HL-60 (cell line): ENCODE data around the gene EXOC4.

ENCODE experiments used
- GABPA ChIP-seq: IDR thresholded peaks from 2 replicates; pipeline ENCODE4 v1.6.1; 2012; ENCODE audit warnings: low read depth
- POLR2AphosphoS5 ChIP-seq: IDR thresholded peaks from 2 replicates; pipeline ENCODE4 v1.6.1; 2012; ENCODE audit warnings: low read depth
- SPI1 ChIP-seq: IDR thresholded peaks from 2 replicates; pipeline ENCODE4 v1.6.1; 2012; ENCODE audit warnings: low read depth, mild to moderate bottlenecking, borderline replicate concordance
- TF ChIP-seq, protein P1 (sequence below): IDR thresholded peaks from one replicate; pipeline ENCODE4 v1.5.1; 2011; ENCODE audit warnings: low read length, control low read depth, inconsistent platforms; ENCODE audit not compliant: insufficient read depth
- TF ChIP-seq, protein P2 (sequence below): IDR thresholded peaks from 2 replicates; pipeline ENCODE4 v1.6.1; 2012; ENCODE audit warnings: low read depth; ENCODE audit not compliant: insufficient replicate concordance

DNA sequence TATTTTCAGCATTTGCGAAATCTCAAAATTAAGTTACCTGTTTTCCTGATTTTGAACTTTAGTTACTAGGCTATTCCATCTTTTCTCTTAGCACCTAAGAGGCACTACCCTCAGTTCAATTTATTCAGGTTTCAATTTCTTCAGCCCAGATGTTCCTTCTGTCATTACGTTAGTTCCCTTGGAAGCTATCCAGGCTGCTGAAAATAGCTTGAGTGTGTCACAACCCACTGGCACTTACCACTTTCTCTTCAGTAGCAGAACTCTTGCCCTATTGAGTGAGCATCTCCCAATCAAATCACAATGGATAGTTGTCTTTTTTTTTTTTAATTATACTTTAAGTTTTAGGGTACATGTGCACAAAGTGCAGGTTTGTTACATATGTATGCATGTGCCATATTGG lies 541.6 kb downstream of the EXOC4 start:
- TF ChIP-seq POLR2AphosphoS5 (no peak), SPI1 (no peak), GABPA (no peak)
- TF ChIP-seq, protein P1, sequence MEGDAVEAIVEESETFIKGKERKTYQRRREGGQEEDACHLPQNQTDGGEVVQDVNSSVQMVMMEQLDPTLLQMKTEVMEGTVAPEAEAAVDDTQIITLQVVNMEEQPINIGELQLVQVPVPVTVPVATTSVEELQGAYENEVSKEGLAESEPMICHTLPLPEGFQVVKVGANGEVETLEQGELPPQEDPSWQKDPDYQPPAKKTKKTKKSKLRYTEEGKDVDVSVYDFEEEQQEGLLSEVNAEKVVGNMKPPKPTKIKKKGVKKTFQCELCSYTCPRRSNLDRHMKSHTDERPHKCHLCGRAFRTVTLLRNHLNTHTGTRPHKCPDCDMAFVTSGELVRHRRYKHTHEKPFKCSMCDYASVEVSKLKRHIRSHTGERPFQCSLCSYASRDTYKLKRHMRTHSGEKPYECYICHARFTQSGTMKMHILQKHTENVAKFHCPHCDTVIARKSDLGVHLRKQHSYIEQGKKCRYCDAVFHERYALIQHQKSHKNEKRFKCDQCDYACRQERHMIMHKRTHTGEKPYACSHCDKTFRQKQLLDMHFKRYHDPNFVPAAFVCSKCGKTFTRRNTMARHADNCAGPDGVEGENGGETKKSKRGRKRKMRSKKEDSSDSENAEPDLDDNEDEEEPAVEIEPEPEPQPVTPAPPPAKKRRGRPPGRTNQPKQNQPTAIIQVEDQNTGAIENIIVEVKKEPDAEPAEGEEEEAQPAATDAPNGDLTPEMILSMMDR: no peak
- TF ChIP-seq, protein P2, sequence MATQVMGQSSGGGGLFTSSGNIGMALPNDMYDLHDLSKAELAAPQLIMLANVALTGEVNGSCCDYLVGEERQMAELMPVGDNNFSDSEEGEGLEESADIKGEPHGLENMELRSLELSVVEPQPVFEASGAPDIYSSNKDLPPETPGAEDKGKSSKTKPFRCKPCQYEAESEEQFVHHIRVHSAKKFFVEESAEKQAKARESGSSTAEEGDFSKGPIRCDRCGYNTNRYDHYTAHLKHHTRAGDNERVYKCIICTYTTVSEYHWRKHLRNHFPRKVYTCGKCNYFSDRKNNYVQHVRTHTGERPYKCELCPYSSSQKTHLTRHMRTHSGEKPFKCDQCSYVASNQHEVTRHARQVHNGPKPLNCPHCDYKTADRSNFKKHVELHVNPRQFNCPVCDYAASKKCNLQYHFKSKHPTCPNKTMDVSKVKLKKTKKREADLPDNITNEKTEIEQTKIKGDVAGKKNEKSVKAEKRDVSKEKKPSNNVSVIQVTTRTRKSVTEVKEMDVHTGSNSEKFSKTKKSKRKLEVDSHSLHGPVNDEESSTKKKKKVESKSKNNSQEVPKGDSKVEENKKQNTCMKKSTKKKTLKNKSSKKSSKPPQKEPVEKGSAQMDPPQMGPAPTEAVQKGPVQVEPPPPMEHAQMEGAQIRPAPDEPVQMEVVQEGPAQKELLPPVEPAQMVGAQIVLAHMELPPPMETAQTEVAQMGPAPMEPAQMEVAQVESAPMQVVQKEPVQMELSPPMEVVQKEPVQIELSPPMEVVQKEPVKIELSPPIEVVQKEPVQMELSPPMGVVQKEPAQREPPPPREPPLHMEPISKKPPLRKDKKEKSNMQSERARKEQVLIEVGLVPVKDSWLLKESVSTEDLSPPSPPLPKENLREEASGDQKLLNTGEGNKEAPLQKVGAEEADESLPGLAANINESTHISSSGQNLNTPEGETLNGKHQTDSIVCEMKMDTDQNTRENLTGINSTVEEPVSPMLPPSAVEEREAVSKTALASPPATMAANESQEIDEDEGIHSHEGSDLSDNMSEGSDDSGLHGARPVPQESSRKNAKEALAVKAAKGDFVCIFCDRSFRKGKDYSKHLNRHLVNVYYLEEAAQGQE: no peak
